ENCODE data around the gene EIF2B4. TPM values are rescaled to one million over a fixed set of nuclear protein-coding genes. Genes with fewer than 3 reads are reported as not detected.

Gene EIF2B4
- total RNA-seq, 1 experiment from 2014 or later, result 57.2 TPM

DNA sequence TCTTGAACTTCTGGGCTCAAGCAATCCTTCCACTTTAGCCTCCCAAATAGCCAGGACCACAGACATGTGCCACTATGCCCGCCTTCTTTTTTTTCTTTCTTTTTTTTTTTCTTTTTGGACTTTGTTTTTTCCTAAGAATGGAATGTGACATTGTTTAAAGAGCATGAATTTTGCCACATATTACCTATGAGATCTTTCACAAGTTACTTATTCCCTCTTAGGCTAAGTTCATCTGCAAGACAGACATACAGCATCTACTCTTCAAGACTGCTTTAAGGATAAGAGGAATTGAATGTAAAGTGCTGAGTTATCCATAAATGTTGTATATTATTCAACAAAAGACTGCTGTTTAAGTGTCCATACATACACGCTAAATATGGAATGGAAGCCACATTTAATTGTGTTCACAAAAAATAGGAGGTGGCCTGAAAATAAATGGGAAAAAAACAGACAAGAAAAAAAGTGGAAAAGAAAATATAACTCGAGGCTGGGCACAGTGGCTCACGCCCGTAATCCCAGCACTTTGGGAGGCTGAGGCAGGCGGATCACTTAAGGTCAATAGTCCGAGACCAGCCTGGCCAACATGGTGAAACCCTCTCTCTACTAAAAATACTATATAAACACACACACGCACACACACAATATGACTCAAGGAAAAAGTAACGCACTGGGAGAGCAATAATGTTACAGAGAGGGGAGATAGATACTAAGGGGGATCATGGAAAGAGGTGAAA lies 42.4 kb upstream of the EIF2B4 start:
- ATAC-seq (no peak), DNase-seq (ENCODE audit: low read depth, low spot score) (no peak)
- BruUV-seq (replicated peaks), result no TSS peak
- intact Hi-C loops (cut with micrococcal nuclease; ENCODE audit: unreplicated experiment) (no loop called here), in situ Hi-C loops (cut with HindIII; ENCODE audit: low pct_unique_long_range_greater_than_20kb, low sequenced_read_pairs) (no loop called here)
- POLR2A ChIA-PET, result no interaction called here
- no peaks in the 10 kb centered on the region for H3K9me3 ChIP-seq (ENCODE audit: control insufficient read depth, insufficient read depth, low read depth, low read length)
- no peak for TF ChIP-seq SIN3A (IDR thresholded peaks at IDR 0.05; ENCODE audit: borderline replicate concordance, insufficient read depth, low read depth, low read length)
- TF ChIP-seq CTCF (IDR thresholded peaks at IDR 0.05), result no peak
- TF ChIP-seq POLR2AphosphoS5 (IDR thresholded peaks at IDR 0.05; ENCODE audit: low read depth, low read length), result no peak
- TF ChIP-seq, protein P1, sequence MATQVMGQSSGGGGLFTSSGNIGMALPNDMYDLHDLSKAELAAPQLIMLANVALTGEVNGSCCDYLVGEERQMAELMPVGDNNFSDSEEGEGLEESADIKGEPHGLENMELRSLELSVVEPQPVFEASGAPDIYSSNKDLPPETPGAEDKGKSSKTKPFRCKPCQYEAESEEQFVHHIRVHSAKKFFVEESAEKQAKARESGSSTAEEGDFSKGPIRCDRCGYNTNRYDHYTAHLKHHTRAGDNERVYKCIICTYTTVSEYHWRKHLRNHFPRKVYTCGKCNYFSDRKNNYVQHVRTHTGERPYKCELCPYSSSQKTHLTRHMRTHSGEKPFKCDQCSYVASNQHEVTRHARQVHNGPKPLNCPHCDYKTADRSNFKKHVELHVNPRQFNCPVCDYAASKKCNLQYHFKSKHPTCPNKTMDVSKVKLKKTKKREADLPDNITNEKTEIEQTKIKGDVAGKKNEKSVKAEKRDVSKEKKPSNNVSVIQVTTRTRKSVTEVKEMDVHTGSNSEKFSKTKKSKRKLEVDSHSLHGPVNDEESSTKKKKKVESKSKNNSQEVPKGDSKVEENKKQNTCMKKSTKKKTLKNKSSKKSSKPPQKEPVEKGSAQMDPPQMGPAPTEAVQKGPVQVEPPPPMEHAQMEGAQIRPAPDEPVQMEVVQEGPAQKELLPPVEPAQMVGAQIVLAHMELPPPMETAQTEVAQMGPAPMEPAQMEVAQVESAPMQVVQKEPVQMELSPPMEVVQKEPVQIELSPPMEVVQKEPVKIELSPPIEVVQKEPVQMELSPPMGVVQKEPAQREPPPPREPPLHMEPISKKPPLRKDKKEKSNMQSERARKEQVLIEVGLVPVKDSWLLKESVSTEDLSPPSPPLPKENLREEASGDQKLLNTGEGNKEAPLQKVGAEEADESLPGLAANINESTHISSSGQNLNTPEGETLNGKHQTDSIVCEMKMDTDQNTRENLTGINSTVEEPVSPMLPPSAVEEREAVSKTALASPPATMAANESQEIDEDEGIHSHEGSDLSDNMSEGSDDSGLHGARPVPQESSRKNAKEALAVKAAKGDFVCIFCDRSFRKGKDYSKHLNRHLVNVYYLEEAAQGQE (IDR thresholded peaks at IDR 0.05; ENCODE audit: insufficient read depth in 1 of 2, low read depth in 2 of 2, low read length in 1 of 2), result no peak
- no peaks in the 10 kb centered on the region for H3K27me3 ChIP-seq (ENCODE audit: control insufficient read depth, insufficient read depth, low read length)
- H3K27ac ChIP-seq (ENCODE audit: low read length), result no peak overlapping the region
- no peak overlapping the region for H3K4me3 ChIP-seq (ENCODE audit: low read depth in 2 of 2, low read length in 2 of 2)
- CTCF ChIA-PET, result no interaction called here
- H3K4me1 ChIP-seq (ENCODE audit: control insufficient read depth, insufficient read depth, low read length), result peaks cover 10% of the 10 kb centered on the region
- H3K36me3 ChIP-seq (ENCODE audit: control insufficient read depth, insufficient read depth, low read length), result peaks cover 4% of the 10 kb centered on the region; the same call in 1 of the 2 replicates

DNA sequence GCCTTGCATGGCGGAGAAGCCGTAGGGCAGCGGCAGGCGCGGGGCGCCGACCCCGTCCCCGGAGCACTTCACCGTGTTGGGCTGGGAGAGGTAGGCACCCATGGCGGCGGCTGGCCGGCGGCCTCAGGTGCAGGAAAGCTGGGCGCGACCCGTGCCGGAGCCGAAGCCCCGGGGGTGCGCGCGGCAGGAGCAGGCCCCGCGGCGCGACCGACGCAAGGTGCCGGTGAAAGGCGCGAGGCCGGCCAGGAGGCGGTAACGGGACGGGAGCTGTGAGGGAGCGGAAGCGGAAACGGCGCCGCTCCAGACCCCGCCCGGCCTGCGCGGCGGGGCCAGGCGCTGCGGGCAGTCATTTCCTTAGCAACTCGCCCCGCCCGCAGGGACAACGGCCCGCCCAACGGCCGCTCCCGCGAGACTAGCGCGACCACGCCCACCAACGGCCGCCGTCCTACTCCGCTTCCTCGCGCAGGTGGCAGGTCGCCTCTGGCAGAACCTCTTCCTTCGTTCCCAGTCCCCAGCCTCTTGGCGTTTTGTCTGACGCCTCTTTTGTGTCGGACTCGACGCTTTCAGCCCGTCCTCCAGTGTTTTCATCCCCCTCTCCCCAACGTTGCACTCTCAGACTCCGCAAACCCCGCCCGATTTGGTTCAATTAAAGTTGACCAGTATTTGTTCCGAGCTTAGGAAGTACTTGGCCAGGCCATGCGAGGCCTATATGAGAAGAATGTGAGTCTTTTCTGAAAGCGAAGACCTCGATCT lies 39.4 kb upstream of the EIF2B4 start, which contains the start of gene PPM1G:
Gene PPM1G (minus strand): TSS at position 271 of the 753 bp plus-strand sequence. CDS start 169 bp downstream, at position 102.
- Histone ChIP-seq H3K27me3 (ENCODE audit: control insufficient read depth, insufficient read depth, low read length) (no peaks in the 10 kb centered on the region), H3K4me3 (ENCODE audit: low read depth in 2 of 2, low read length in 2 of 2) (peak within 1 kb of the TSS; percentile 93 to 96), H3K9me3 (ENCODE audit: control insufficient read depth, insufficient read depth, low read depth, low read length) (no peaks in the 10 kb centered on the region), H3K36me3 (ENCODE audit: control insufficient read depth, insufficient read depth, low read length) (peaks cover 8% of the 10 kb centered on the region), H3K4me1 (ENCODE audit: control insufficient read depth, insufficient read depth, low read length) (peaks cover 16% of the 10 kb centered on the region), H3K27ac (ENCODE audit: low read length) (peak within 1 kb of the TSS; percentile 100)
- no peak for TF ChIP-seq CTCF (IDR thresholded peaks at IDR 0.05)
- peak; percentile 72; the same call in 1 of the 2 replicates for TF ChIP-seq SIN3A (IDR thresholded peaks at IDR 0.05; ENCODE audit: borderline replicate concordance, insufficient read depth, low read depth, low read length)
- no peak for TF ChIP-seq TCF7L2 (IDR thresholded peaks at IDR 0.05; ENCODE audit: low read depth, low read length)
- TF ChIP-seq POLR2AphosphoS5 (IDR thresholded peaks at IDR 0.05; ENCODE audit: low read depth, low read length), result peak; percentile 99
- TF ChIP-seq, protein P1 (IDR thresholded peaks at IDR 0.05; ENCODE audit: insufficient read depth in 1 of 2, low read depth in 2 of 2, low read length in 1 of 2), result peak in 1 of 2 experiments; percentile 58; a peak in 1 of 4 replicates
- CTCF ChIA-PET, result interaction anchor here (0.6 kb wide), 2 partner anchors 96 to 274 kb away, joined by 4 read pairs; no protein-coding TSS in a partner anchor
- ATAC-seq, result peak; percentile 98
- intact Hi-C loops (cut with micrococcal nuclease; ENCODE audit: unreplicated experiment), result loop anchor here (5.0 kb wide), 1 partner anchor 218 kb away; the partner anchor contains the start of genes CCDC121 and GPN1
- POLR2A ChIA-PET, result interaction anchor here (1.0 kb wide), 2 partner anchors 28 to 77 kb away, joined by 4 to 5 read pairs; no protein-coding TSS in a partner anchor
- BruUV-seq (replicated peaks), result no TSS peak
- in situ Hi-C loops (cut with HindIII; ENCODE audit: low pct_unique_long_range_greater_than_20kb, low sequenced_read_pairs), result no loop called here
- peak; percentile 76 for DNase-seq (ENCODE audit: low read depth, low spot score)
